Sigmoid colon (tissue), 4 donors: ENCODE data around the gene SLC26A9.

Experiments used
- CTCF ChIP-seq, 4 experiments: fragments of 450-650 bp in 3 of 4; fragments of 200-600 bp in 1 of 4; IDR thresholded peaks; one replicate each; pipeline ENCODE4 v1.5.1; 2016 to 2019; ENCODE audit warnings: antibody characterized with exemption in 4 of 4, mild to moderate bottlenecking in 3 of 4, moderate library complexity in 2 of 4
- POLR2AphosphoS5 ChIP-seq, 4 donors: sonication (generic); formaldehyde crosslinking; IDR thresholded peaks; one replicate each; pipeline ENCODE4 v1.6.1; 2017; ENCODE audit warnings: antibody characterized with exemption in 4 of 4

GRCh38 chr1:205914730-205915129, 28.5 kb downstream of the SLC26A9 start:
- TF ChIP-seq POLR2AphosphoS5 (IDR thresholded peaks at IDR 0.05) (no peak), CTCF (IDR thresholded peaks at IDR 0.05) (no peak)
